ENCODE measurements around the gene THSD4.
A peak's percentile ranks its signal among the peaks of the same experiment; 100 is the strongest.
"Not testable (repeated sequence)": the region's sequence is repeated elsewhere in the genome, so short reads cannot be mapped to it uniquely, and the experiment has no call there.

THSD4 gene

GRCh38 chr15:71425388-71425787 lies 310.1 kb downstream of the THSD4 start:
- DNase-seq (ENCODE audit: low read depth in 3 of 3) = no peak

- no peak for DNase-seq (ENCODE audit: low read depth in 3 of 3)
Measured at GRCh38 chr15:71426792-71427191, 311.5 kb downstream of the THSD4 start.

GRCh38 chr15:71430782-71431181 lies 315.5 kb downstream of the THSD4 start:
- DNase-seq (ENCODE audit: low read depth in 3 of 3) = no peak

- DNase-seq (ENCODE audit: low read depth in 3 of 3) = no peak
Measured at GRCh38 chr15:71431343-71432336, 316.4 kb downstream of the THSD4 start.

GRCh38 chr15:71433402-71433801 lies 318.1 kb downstream of the THSD4 start:
- DNase-seq (ENCODE audit: low read depth in 3 of 3) = no peak

- no peak for DNase-seq (ENCODE audit: low read depth in 3 of 3)
Measured at GRCh38 chr15:71434774-71435173, 319.5 kb downstream of the THSD4 start.

GRCh38 chr15:71435552-71435951 lies 320.3 kb downstream of the THSD4 start:
- DNase-seq (ENCODE audit: low read depth in 3 of 3) = no peak

GRCh38 chr15:71436854-71437253 lies 321.6 kb downstream of the THSD4 start:
- DNase-seq (ENCODE audit: low read depth in 3 of 3) = no peak

- no peak for DNase-seq (ENCODE audit: low read depth in 3 of 3)
Measured at GRCh38 chr15:71437404-71437803, 322.1 kb downstream of the THSD4 start.

GRCh38 chr15:71437919-71438318 lies 322.6 kb downstream of the THSD4 start:
- DNase-seq (ENCODE audit: low read depth in 3 of 3) = no peak

GRCh38 chr15:71439478-71439877 lies 324.2 kb downstream of the THSD4 start:
- not testable (repeated sequence) for DNase-seq (ENCODE audit: low read depth in 3 of 3)

GRCh38 chr15:71440489-71441110 lies 325.3 kb downstream of the THSD4 start:
- no peak for DNase-seq (ENCODE audit: low read depth in 3 of 3)

GRCh38 chr15:71443538-71443937 lies 328.3 kb downstream of the THSD4 start:
- DNase-seq (ENCODE audit: low read depth in 3 of 3) = peak in 1 of 3 experiments; percentile 10

GRCh38 chr15:71444032-71444810 lies 328.9 kb downstream of the THSD4 start:
- no peak for DNase-seq (ENCODE audit: low read depth in 3 of 3)

GRCh38 chr15:71444866-71445590 lies 329.8 kb downstream of the THSD4 start:
- no peak for DNase-seq (ENCODE audit: low read depth in 3 of 3)

GRCh38 chr15:71447328-71448250 lies 332.3 kb downstream of the THSD4 start:
- DNase-seq (ENCODE audit: low read depth in 3 of 3) = no peak

GRCh38 chr15:71448688-71449114 lies 333.4 kb downstream of the THSD4 start:
- DNase-seq (ENCODE audit: low read depth in 3 of 3) = no peak

GRCh38 chr15:71449363-71449762 lies 334.1 kb downstream of the THSD4 start:
- no peak for DNase-seq (ENCODE audit: low read depth in 3 of 3)

- no peak for DNase-seq (ENCODE audit: low read depth in 3 of 3)
Measured at GRCh38 chr15:71449956-71450355, 334.7 kb downstream of the THSD4 start.

GRCh38 chr15:71451130-71451529 lies 335.9 kb downstream of the THSD4 start:
- DNase-seq (ENCODE audit: low read depth in 3 of 3) = no peak
